K562 (cell line): ENCODE results near the gene TTC32. TPM values are rescaled to one million over a fixed set of nuclear protein-coding genes. Genes with fewer than 3 reads are reported as not detected.
A peak's percentile ranks its signal among the peaks of the same experiment; 100 is the strongest.

ENCODE experiments used
- ATAC-seq: fragments of 200-7000 bp; cut with Tn5 transposase; 3 replicates; pipeline ENCODE4 v1.9.1; 2020; ENCODE audit warnings: moderate library complexity
- Bru-seq: library from RNA; stranded (reverse); fragments of 400-500 nt; gene quantifications from one replicate; lab custom pipeline; 2021; lab: Mats Ljungman, UMichigan
- BruChase-seq, 2 experiments: library from RNA; stranded (reverse); fragments of 400-500 nt; gene quantifications; one replicate each; lab custom pipeline; 2021; lab: Mats Ljungman, UMichigan
- BruUV-seq: library from RNA; stranded (reverse); fragments of 400-500 nt; replicated peaks from 2 replicates; lab custom pipeline; 2021; lab: Mats Ljungman, UMichigan
- CTCF ChIA-PET: fragments of 300-600 bp; formaldehyde crosslinking; extraction: SDS; loops from one replicate; lab custom pipeline; 2021; ENCODE audit warnings: low intra/inter-chr PET ratio; lab: Yijun Ruan, JAX
- POLR2A ChIA-PET: fragments of 300-600, 350-650 bp; sonication (Branson Sonifier 250); formaldehyde crosslinking; extraction: SDS; loops from one replicate; lab custom pipeline; 2021; ENCODE audit warnings: antibody characterized with exemption, inconsistent platforms; lab: Yijun Ruan, JAX
- DNase-seq, 4 experiments: peaks; one replicate each; pipeline versions ENCODE4 v3.0.0 to v3.0.0-alpha.2; 2011 to 2018; ENCODE audit warnings: low spot score in 3 of 4, mixed read lengths in 3 of 4; ENCODE audit errors: extremely low read depth in 1 of 4
- FAIRE-seq: peaks from 2 replicates; lab custom pipeline; 2011; peaks lifted over from hg19 to GRCh38; lab: Jason Lieb, UNC
- H2AFZ ChIP-seq: 2 replicates; pipeline ENCODE4 v1.6.0; 2011; ENCODE audit warnings: low read depth, low read length, control low read depth, inconsistent platforms
- H3K27ac ChIP-seq: fragments of 200-600 bp; 3 replicates; pipeline ENCODE4 v1.8.0; 2011; ENCODE audit warnings: low read depth, mild to moderate bottlenecking, control low read depth, inconsistent platforms, low read length, moderate library complexity, mixed read lengths; ENCODE audit errors: extremely low read depth
- H3K27me3 ChIP-seq, 2 experiments: fragments of 300-600 bp in 1 of 2; 2 replicates in 1 of 2; 3 replicates in 1 of 2; pipeline versions ENCODE4 v1.6.0 to v1.8.0; 2011; ENCODE audit warnings: inconsistent platforms in 2 of 2, low read length in 2 of 2, mild to moderate bottlenecking in 1 of 2, mixed read lengths in 1 of 2, moderate library complexity in 1 of 2; ENCODE audit not compliant: control insufficient read depth in 2 of 2, insufficient read depth in 2 of 2
- H3K36me3 ChIP-seq: fragments of 300-600 bp; 3 replicates; pipeline ENCODE4 v1.8.0; 2011; ENCODE audit warnings: mild to moderate bottlenecking, low read length, inconsistent platforms; ENCODE audit not compliant: control insufficient read depth, insufficient read depth
- H3K4me1 ChIP-seq, 2 experiments: fragments of 200-600 bp in 1 of 2; replicated peaks in 1 of 2; 2 replicates in 1 of 2; 3 replicates in 1 of 2; pipeline versions ENCODE4 v1.5.1 to v1.8.0; 2011; ENCODE audit warnings: inconsistent platforms in 2 of 2, low read length in 2 of 2, mild to moderate bottlenecking in 1 of 2, mixed read lengths in 1 of 2, moderate library complexity in 1 of 2; ENCODE audit not compliant: control insufficient read depth in 2 of 2, insufficient read depth in 2 of 2
- H3K4me2 ChIP-seq: 2 replicates; pipeline ENCODE4 v1.6.1; 2011; ENCODE audit warnings: low read length, control low read depth, inconsistent platforms, mixed read lengths; ENCODE audit not compliant: insufficient read depth
- H3K4me3 ChIP-seq: fragments of 200-600 bp; sonication (generic), shearing (Covaris generic); 2 replicates; pipeline ENCODE4 v1.5.1; 2016; ENCODE audit warnings: control low read depth, inconsistent platforms
- H3K79me2 ChIP-seq: fragments of 200-600 bp; 3 replicates; pipeline ENCODE4 v1.8.0; 2011; ENCODE audit warnings: low read length, inconsistent platforms; ENCODE audit not compliant: control insufficient read depth, insufficient read depth
- H3K9ac ChIP-seq, 2 experiments: 2 replicates each; pipeline versions ENCODE4 v1.6.0 to v1.6.1; 2011; ENCODE audit warnings: low read depth in 2 of 2, low read length in 2 of 2, control low read depth in 1 of 2, inconsistent platforms in 1 of 2, mild to moderate bottlenecking in 1 of 2, mixed read lengths in 1 of 2; ENCODE audit not compliant: insufficient read depth in 1 of 2
- H3K9me1 ChIP-seq: one replicate; pipeline ENCODE4 v1.6.0; 2011; ENCODE audit warnings: inconsistent platforms, mild to moderate bottlenecking, low read length, moderate library complexity; ENCODE audit not compliant: control insufficient read depth, insufficient read depth
- H3K9me3 ChIP-seq: replicated peaks from 2 replicates; pipeline ENCODE4 v1.5.1; 2011; ENCODE audit warnings: low read depth, low read length, inconsistent platforms; ENCODE audit not compliant: control insufficient read depth, insufficient read depth
- H4K20me1 ChIP-seq: replicated peaks from 2 replicates; pipeline ENCODE4 v1.6.1; 2011; ENCODE audit warnings: low read length, inconsistent platforms, mixed read lengths; ENCODE audit not compliant: control insufficient read depth, insufficient read depth
- CHD1 ChIP-seq: fragments of 200-600 bp; sonication (generic); IDR thresholded peaks from one replicate; pipeline ENCODE4 v1.6.1; 2012; ENCODE audit warnings: mild to moderate bottlenecking, moderate library complexity, low read length, inconsistent platforms
- FOXK1 ChIP-seq: sonication (generic); formaldehyde crosslinking; IDR thresholded peaks from 2 replicates; pipeline ENCODE4 v1.8.0; 2022; ENCODE audit warnings: missing genetic modification reagents, mild to moderate bottlenecking, borderline replicate concordance
- HDAC6 ChIP-seq: IDR thresholded peaks from 2 replicates; pipeline ENCODE4 v1.6.1; 2012; ENCODE audit warnings: low read depth, mild to moderate bottlenecking, control low read depth, inconsistent platforms, low read length, moderate library complexity
- MTA1 ChIP-seq: fragments of 450-650 bp; IDR thresholded peaks from 2 replicates; pipeline ENCODE4 v1.6.1; 2017; ENCODE audit warnings: borderline replicate concordance
- MYNN ChIP-seq, 2 experiments: sonication (generic); formaldehyde crosslinking in 1 of 2; IDR thresholded peaks; 2 replicates each; pipeline versions ENCODE4 v1.5.0 to v1.6.1; 2016 to 2020; ENCODE audit warnings: antibody characterized with exemption in 1 of 2, missing genetic modification reagents in 1 of 2
- TEAD1 ChIP-seq, 2 experiments: fragments of 450-650 bp in 1 of 2; sonication (generic) in 1 of 2; formaldehyde crosslinking; IDR thresholded peaks; 2 replicates each; pipeline versions ENCODE4 v1.4.0 to v1.8.0; 2020 to 2022; ENCODE audit warnings: mild to moderate bottlenecking in 2 of 2, missing genetic modification reagents in 1 of 2
- ZC3H11A ChIP-seq: IDR thresholded peaks from 2 replicates; pipeline ENCODE4 v1.6.1; 2012; ENCODE audit warnings: low read depth, low read length, improper control_type of control experiment
- ZNF212 ChIP-seq: fragments of 450-650 bp; formaldehyde crosslinking; IDR thresholded peaks from 2 replicates; pipeline ENCODE4 v1.4.0; 2020; ENCODE audit warnings: mild to moderate bottlenecking
- WGBS: fragments of 100-300 bp; shearing (Covaris generic); methylation state at CpG from one replicate; pipeline ENCODE4 v1.1.6; 2016; ENCODE audit warnings: low coverage, mixed read lengths; ENCODE audit not compliant: insufficient coverage; ENCODE audit errors: missing lambda C conversion rate; 5-methylcytosine and 5-hydroxymethylcytosine counted together
- in situ Hi-C: fragments of 300-500 bp; cut with MboI; formaldehyde crosslinking; loops from 4 replicates; pipeline ENCODE4 v1.15.0; 2018; ENCODE audit warnings: inconsistent platforms, mixed read lengths
- intact Hi-C: fragments of 100-400 bp; cut with micrococcal nuclease; formaldehyde crosslinking; loops from 2 replicates; pipeline ENCODE4 v1.14.2; 2022
- long read RNA-seq, 3 experiments: library from polyadenylated mRNA in 2 of 3; library from RNA in 1 of 3; unstranded in 2 of 3; stranded (forward) in 1 of 3; transcript quantifications; one replicate each; pipeline ENCODE4 v2.0.0, GENCODE V29; 2019 to 2022
- polyA minus RNA-seq, 3 experiments: library from RNA; depleted of rRNA, polyadenylated mRNA; stranded (reverse); fragments of >200 nt; gene quantifications; 2 replicates each; pipeline ENCODE4 v1.2.3, GENCODE V29; 2011
- polyA plus RNA-seq, 8 experiments: library from polyadenylated mRNA; depleted of rRNA in 4 of 8; stranded (reverse) in 5 of 8; unstranded in 3 of 8; fragments of >200 nt; fragmentation: Nextera tagmentation in 2 of 8; fragmentation: Illumina TruSeq in 1 of 8; extraction: Ambion mirVana in 2 of 8; extraction: Trizol in 1 of 8; gene quantifications; 2 replicates each; pipeline versions ENCODE4 v1.2.1 to v1.2.3, GENCODE V29; 2011 to 2014; ENCODE audit warnings: inconsistent platforms in 1 of 8, missing spikeins in 1 of 8
- total RNA-seq, 7 experiments: library from RNA; depleted of rRNA in 6 of 7; stranded (reverse); fragments of >200 nt in 6 of 7; fragmentation: Illumina TruSeq in 2 of 7; extraction: Trizol in 2 of 7; gene quantifications; 2 replicates each; pipeline versions ENCODE4 v1.2.1 to v1.2.3, GENCODE V29; 2011 to 2021; ENCODE audit warnings: low replicate concordance in 1 of 7
- TF ChIP-seq, protein P1 (sequence below), 2 experiments: fragments of 450-650 bp; conservative IDR thresholded peaks; 2 replicates each; pipeline ENCODE4 v1.6.1; 2017; ENCODE audit warnings: mild to moderate bottlenecking in 2 of 2, moderate library complexity in 2 of 2
- TF ChIP-seq, protein P2 (sequence below): fragments of 200-400 bp; formaldehyde crosslinking; IDR thresholded peaks from 2 replicates; pipeline ENCODE4 v1.6.1; 2017; ENCODE audit warnings: mild to moderate bottlenecking, low read depth, low read length, moderate library complexity

TTC32 gene
- 43.8 and 77.6 TPM in 2 replicates for total RNA-seq (2011; cell fraction: chromatin; rRNA removed; ENCODE audit: low replicate concordance)
- total RNA-seq (2011; cell fraction: nucleolus; rRNA removed) = 47.5 and 49.7 TPM in 2 replicates
- 59.5 and 69.1 TPM in 2 replicates for total RNA-seq (2011; cell fraction: nucleoplasm; rRNA removed)
- total RNA-seq (2014; rRNA removed) (23.7 and 27.6 TPM in 2 replicates), total RNA-seq (2014; rRNA removed; fragmentation: Illumina TruSeq; extraction: Trizol) (52.6 and 59.0 TPM in 2 replicates), total RNA-seq (2015; rRNA removed; fragmentation: Illumina TruSeq; extraction: Trizol) (38.2 and 42.3 TPM in 2 replicates), total RNA-seq (2021) (36.5 and 40.8 TPM in 2 replicates), polyA plus RNA-seq (2011; rRNA removed) (64.3 and 69.3 TPM in 2 replicates), polyA plus RNA-seq (2014; fragmentation: Illumina TruSeq; extraction: Trizol) (39.6 and 40.5 TPM in 2 replicates), polyA plus RNA-seq (2014; fragmentation: Nextera tagmentation; extraction: Ambion mirVana) (10 to 100 TPM; 55.0 to 66.5 TPM), polyA plus RNA-seq (2014; rRNA removed) (55.0 and 71.4 TPM in 2 replicates), polyA minus RNA-seq (2011; rRNA and poly(A)+ RNA removed) (26.9 and 30.0 TPM in 2 replicates), Bru-seq, nascent RNA (percentile 95 among the genes with signal in this experiment), BruChase-seq, experiment 1, labeled RNA remaining after a 2-hour chase (percentile 92 among the genes with signal in this experiment), BruChase-seq, experiment 2, labeled RNA remaining after a 6-hour chase (percentile 90 among the genes with signal in this experiment)
- polyA plus RNA-seq (2011; cell fraction: cytosol; rRNA removed) = 32.1 and 37.1 TPM in 2 replicates
- polyA plus RNA-seq (2011; cell fraction: nucleus; rRNA removed) = 90.6 and 119 TPM in 2 replicates
- 38.8 and 49.6 TPM in 2 replicates for polyA plus RNA-seq (2012)
- polyA minus RNA-seq (2011; cell fraction: cytosol; rRNA and poly(A)+ RNA removed) = 13.1 and 15.0 TPM in 2 replicates
- 90.5 and 115 TPM in 2 replicates for polyA minus RNA-seq (2011; cell fraction: nucleus; rRNA and poly(A)+ RNA removed)
- long read RNA-seq, experiment 1, transcript TTC32-201 (3 exons, 822 nt) = major isoform, 11 of 36 reads
- long read RNA-seq, experiment 1, partial matches to known transcripts = 0 of 36 reads
- long read RNA-seq, experiment 1, other reads (novel, unspliced or antisense) = 21 of 36 reads
- long read RNA-seq, experiment 2, transcript TTC32-201 (3 exons, 822 nt) = major isoform, 6 of 23 reads
- long read RNA-seq, experiment 2, partial matches to known transcripts = 1 of 23 reads
- long read RNA-seq, experiment 2, other reads (novel, unspliced or antisense) = 15 of 23 reads
- long read RNA-seq, experiment 3, transcript TTC32-201 (3 exons, 822 nt) = major isoform, 9 of 19 reads
- long read RNA-seq, experiment 3, partial matches to known transcripts = 0 of 19 reads
- long read RNA-seq, experiment 3, other reads (novel, unspliced or antisense) = 10 of 19 reads

DNA sequence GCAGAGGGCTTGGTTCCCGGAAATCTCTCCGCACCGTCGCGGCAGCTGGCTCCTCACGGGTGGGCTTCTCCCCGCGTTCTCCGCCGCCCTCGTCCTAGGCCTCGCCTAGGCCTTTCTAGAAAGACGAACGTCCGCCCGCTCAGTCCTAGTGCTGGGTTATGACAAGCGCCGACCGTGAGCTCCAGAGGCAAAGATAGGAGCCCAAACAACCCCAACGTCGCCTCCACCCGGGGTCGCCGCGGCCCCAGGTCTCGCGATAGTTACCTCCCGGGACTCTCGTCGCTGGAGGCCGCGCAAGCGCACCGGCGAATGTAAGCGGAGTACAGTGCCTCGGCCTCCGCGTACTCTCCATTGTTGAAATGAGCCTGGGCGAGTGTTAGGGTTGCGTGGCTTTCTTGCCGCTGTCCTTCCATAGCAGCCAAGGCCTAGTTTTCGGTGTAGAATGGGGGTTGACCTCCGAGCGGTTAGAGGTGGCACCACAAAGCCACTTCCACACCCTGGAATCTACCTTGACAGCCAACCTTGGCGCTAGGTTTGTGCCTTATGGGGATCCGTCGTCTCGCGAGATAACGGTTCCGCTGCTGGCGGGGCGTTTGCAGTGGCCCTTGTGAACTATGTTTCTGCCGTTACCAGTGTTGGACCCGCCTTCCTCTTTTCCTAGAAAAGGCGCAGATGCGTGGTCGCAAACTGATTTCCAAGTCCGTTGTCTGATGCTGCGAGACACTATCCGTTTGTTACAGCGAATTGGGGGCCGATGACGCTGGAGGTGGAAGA, at the start of gene TTC32:
TTC32 (minus strand) TSS at position 542 of the 774 bp plus-strand sequence; CDS start at position 413, 129 bp downstream.
- ATAC-seq (peak; percentile 77), DNase-seq (peak; percentile 96 to 97 (median 96)), FAIRE-seq (peak; percentile 96)
- WGBS = under 1% methylated on average over 64 of the region's 65 CpGs
- peaks cover 10 to 12% of the 10 kb centered on the region in 2 experiments; a peak in 4 of 5 replicates for H3K4me1 ChIP-seq
- peaks cover 54% of the 10 kb centered on the region for H3K79me2 ChIP-seq
- peak within 1 kb of the TSS; percentile 92 for H3K4me2 ChIP-seq
- in situ Hi-C loops (no loop called here), intact Hi-C loops (loop anchor here (5.0 kb wide), 1 partner anchor 151 kb away; the partner anchor contains the start of gene LAPTM4A)
- H3K27me3 ChIP-seq = no peaks in the 10 kb centered on the region
- ChIA-PET POLR2A (interaction anchor here (0.5 to 1.3 kb wide), 10 partner anchors 11 to 343 kb away, joined by 3 to 13 read pairs (median 4); no protein-coding TSS in a partner anchor), CTCF (no interaction called here)
- H2AFZ ChIP-seq = peak within 1 kb of the TSS; percentile 97
- no peaks in the 10 kb centered on the region for H3K9me3 ChIP-seq
- peaks cover 3% of the 10 kb centered on the region; the same call in 1 of the 3 replicates for H3K36me3 ChIP-seq
- peak within 1 kb of the TSS; percentile 97 to 98 for H3K9ac ChIP-seq
- H3K9me1 ChIP-seq = no peaks in the 10 kb centered on the region
- H4K20me1 ChIP-seq = peaks cover 7% of the 10 kb centered on the region; the same call in 1 of the 2 replicates
- H3K27ac ChIP-seq = peak within 1 kb of the TSS; percentile 99
- peak within 1 kb of the TSS; percentile 68 for H3K4me3 ChIP-seq
- BruUV-seq = no TSS peak
- TF ChIP-seq TEAD1 (CRISPR knock-in tag; IDR thresholded peaks at IDR 0.05) = peak; percentile 69 to 87; a peak in 1 of 4 replicates
- peak; percentile 4; the same call in 1 of the 2 replicates for TF ChIP-seq FOXK1
- TF ChIP-seq CHD1 = peak; percentile 88
- no peak; the same call in 1 of the 2 replicates for TF ChIP-seq MYNN (IDR thresholded peaks at IDR 0.05)
- no peak for TF ChIP-seq MYNN (CRISPR knock-in tag; IDR thresholded peaks at IDR 0.05)
- no peak for TF ChIP-seq HDAC6
- TF ChIP-seq, protein P1, sequence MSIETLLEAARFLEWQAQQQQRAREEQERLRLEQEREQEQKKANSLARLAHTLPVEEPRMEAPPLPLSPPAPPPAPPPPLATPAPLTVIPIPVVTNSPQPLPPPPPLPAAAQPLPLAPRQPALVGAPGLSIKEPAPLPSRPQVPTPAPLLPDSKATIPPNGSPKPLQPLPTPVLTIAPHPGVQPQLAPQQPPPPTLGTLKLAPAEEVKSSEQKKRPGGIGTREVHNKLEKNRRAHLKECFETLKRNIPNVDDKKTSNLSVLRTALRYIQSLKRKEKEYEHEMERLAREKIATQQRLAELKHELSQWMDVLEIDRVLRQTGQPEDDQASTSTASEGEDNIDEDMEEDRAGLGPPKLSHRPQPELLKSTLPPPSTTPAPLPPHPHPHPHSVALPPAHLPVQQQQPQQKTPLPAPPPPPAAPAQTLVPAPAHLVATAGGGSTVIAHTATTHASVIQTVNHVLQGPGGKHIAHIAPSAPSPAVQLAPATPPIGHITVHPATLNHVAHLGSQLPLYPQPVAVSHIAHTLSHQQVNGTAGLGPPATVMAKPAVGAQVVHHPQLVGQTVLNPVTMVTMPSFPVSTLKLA (conservative IDR thresholded peaks at IDR 0.05) = peak; percentile 59 to 74
- no peak for TF ChIP-seq ZC3H11A
- TF ChIP-seq ZNF212 (CRISPR knock-in tag) = no peak
- no peak for TF ChIP-seq MTA1
- TF ChIP-seq, protein P2, sequence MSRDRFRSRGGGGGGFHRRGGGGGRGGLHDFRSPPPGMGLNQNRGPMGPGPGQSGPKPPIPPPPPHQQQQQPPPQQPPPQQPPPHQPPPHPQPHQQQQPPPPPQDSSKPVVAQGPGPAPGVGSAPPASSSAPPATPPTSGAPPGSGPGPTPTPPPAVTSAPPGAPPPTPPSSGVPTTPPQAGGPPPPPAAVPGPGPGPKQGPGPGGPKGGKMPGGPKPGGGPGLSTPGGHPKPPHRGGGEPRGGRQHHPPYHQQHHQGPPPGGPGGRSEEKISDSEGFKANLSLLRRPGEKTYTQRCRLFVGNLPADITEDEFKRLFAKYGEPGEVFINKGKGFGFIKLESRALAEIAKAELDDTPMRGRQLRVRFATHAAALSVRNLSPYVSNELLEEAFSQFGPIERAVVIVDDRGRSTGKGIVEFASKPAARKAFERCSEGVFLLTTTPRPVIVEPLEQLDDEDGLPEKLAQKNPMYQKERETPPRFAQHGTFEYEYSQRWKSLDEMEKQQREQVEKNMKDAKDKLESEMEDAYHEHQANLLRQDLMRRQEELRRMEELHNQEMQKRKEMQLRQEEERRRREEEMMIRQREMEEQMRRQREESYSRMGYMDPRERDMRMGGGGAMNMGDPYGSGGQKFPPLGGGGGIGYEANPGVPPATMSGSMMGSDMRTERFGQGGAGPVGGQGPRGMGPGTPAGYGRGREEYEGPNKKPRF = no peak
